Fibroblast of pulmonary artery (primary cell): ENCODE results near the gene P2RY14.
A peak's percentile ranks its signal among the peaks of the same experiment; 100 is the strongest.

Experiments
- DNase-seq: peaks from one replicate; pipeline ENCODE4 v3.0.0-alpha.2; 2010; ENCODE audit warnings: low read depth
- H3K4me3 ChIP-seq: replicated peaks from 2 replicates; pipeline ENCODE4 v1.5.1; 2011; ENCODE audit warnings: low read depth, mild to moderate bottlenecking, control low read depth, low read length, moderate library complexity
- CTCF ChIP-seq: IDR thresholded peaks from 2 replicates; pipeline ENCODE4 v1.5.1; 2011; ENCODE audit warnings: mild to moderate bottlenecking, control low read depth, low read length, inconsistent platforms; ENCODE audit errors: missing control alignments

P2RY14 gene

DNA sequence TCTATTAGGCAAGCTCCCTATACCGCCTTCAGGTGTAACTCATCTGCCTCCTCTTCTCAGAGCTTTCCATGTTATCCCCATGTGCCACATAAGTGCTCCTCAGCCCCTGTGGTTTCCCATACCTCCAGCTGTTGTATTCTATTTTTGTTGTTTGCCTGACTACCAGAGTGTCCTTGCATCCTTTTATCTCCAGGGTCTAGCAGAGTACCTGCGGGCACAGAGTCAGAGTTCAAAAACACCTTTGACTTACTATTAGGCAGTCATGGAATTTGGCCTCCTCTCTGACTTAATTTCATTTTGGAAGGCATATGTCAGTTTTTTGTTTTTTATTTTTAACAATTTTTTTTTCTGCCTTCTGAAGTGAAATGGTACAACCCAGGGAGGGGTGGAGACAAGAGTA lies 31.2 kb upstream of the P2RY14 start:
- no peak for TF ChIP-seq CTCF
- DNase-seq: no peak
- H3K4me3 ChIP-seq: no peak overlapping the region

GRCh38 chr3:151307583-151308488 lies 29.5 kb upstream of the P2RY14 start:
- TF ChIP-seq CTCF: no peak
- DNase-seq: no peak
- H3K4me3 ChIP-seq: no peak overlapping the region

DNA sequence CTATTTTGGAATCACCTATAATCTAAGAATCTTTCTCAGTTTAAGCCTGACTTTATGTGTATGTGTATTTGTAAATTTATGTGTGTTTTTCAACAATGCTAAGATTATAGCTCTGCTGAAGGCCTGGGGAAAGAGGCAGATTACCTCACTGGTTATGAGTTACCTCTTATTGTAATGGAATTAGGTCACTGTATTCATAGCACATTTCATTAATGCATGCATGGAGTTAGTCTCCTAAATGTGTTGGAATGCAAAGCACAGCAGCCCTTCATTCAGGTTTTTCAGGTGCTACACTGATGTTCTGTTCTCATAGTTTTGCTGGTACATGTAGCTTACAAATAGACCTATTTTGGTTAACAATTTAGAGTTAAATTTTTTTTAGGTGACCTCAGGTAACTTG lies 28.8 kb upstream of the P2RY14 start:
- DNase-seq: no peak
- TF ChIP-seq CTCF: no peak
- no peak overlapping the region for H3K4me3 ChIP-seq

GRCh38 chr3:151306168-151306810 lies 27.9 kb upstream of the P2RY14 start:
- no peak for TF ChIP-seq CTCF
- no peak for DNase-seq
- no peak overlapping the region for H3K4me3 ChIP-seq

DNA sequence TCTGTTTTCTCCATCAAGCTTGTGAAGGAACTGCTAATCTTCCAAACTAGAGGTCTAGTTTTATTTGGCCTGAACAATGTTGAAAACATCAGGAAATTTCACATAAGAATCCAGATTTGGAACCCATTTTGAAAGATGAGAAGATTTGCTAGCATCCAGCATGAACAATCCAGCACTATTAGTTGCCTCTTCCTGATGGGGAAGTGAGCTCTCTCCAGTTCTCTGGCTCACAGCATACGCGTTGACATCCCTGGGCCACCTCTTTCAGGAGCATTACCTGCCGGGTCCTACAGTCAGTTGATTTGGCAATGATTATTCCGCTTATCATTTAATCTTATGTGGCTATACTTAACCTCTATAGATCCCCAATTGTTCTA lies 27.4 kb upstream of the P2RY14 start:
- TF ChIP-seq CTCF: no peak
- no peak overlapping the region for H3K4me3 ChIP-seq
- DNase-seq: no peak

DNA sequence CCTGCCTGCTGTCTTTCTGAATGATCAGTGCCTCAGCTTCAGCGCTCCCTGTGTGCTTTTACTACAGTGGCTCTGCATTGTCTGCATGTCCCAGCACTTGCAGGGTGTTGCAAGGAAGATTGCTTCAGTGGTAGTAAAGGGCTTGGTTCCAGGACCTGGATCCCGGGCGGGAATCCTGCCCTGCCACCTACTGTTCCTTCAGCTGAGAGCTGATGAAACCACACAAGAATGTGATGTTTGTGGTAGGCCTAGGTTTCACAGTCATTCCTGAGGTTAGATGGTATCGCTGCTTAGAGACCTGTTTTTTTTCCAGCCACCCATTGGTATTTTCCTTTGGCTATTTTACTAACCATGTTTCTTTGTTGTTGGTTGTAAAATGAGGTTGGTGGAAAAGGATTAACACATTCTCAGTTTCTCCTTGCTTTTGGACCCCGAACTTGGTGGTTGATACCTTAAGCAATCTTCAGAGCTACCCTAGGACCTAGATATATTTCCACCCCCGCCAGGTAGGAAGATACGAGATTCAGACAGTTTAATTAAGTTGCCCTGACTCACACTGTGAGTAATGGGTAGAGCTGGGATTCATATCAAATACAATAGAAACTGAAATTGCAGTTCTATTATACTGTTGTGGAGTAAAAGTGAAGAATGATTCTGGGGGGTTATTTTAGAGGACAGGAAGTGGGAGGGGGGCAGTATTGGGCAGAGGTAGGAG lies 26.9 kb upstream of the P2RY14 start:
- H3K4me3 ChIP-seq: peak overlapping the region; percentile 6
- DNase-seq: peak; percentile 98

More for the DNA sequence above, 26.9 kb upstream of the P2RY14 start:
- TF ChIP-seq CTCF: peak; percentile 40
